Right lobe of liver (tissue), 4 donors: ENCODE measurements around the gene NFKBIZ.

Experiments
- CTCF ChIP-seq, 4 donors: fragments of 200-600 bp in 3 of 4; fragments of 450-650 bp in 1 of 4; IDR thresholded peaks; one replicate each; pipeline versions ENCODE4 v1.5.1 to v1.8.0; 2016 to 2022; ENCODE audit warnings: antibody characterized with exemption in 4 of 4, mild to moderate bottlenecking in 2 of 4
- POLR2A ChIP-seq: fragments of 450-650 bp; IDR thresholded peaks from one replicate; pipeline ENCODE4 v1.6.1; 2017; ENCODE audit warnings: antibody characterized with exemption, mild to moderate bottlenecking
- donor health status: DM: no; HTN: no; CAD: no.
- donor health status: DM: no; HTN: no; CAD: no.
- donor health status: DM: no; HTN: yes; CAD: no.

DNA sequence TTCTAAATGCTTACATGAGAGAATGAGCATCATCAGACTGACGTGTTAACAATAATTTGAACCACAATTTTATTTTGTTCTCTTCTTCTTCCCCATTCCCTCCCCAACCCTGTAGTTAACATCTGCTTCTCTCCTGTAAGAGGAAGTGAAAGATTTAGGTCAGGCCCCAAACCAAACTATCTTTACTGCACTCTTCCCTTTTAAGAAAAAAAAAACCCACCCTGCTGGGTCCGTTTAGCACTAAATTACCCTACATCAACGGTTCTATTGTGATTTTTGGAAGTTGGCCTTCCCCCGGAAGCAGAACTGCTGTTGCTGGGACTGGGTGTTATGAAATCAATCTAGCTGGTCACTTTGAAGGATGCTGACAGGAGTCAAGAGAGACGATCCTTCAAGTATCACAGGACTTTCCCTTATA is 49.4 kb downstream of the NFKBIZ start:
- TF ChIP-seq POLR2A (no peak), CTCF (IDR thresholded peaks at IDR 0.05) (no peak)
